Sigmoid colon (tissue), 4 donors: ENCODE data around the gene KIF3B.

Experiments
- POLR2A ChIP-seq, 2 donors: fragments of 450-650 bp; IDR thresholded peaks; one replicate each; pipeline ENCODE4 v1.6.1; 2016; ENCODE audit warnings: antibody characterized with exemption in 2 of 2, mild to moderate bottlenecking in 2 of 2, moderate library complexity in 2 of 2
- POLR2AphosphoS5 ChIP-seq, 4 donors: sonication (generic); formaldehyde crosslinking; IDR thresholded peaks; one replicate each; pipeline ENCODE4 v1.6.1; 2017; ENCODE audit warnings: antibody characterized with exemption in 4 of 4
- TF ChIP-seq, protein P1 (sequence below), 4 experiments: fragments of 450-650 bp in 3 of 4; fragments of 200-600 bp in 1 of 4; IDR thresholded peaks; one replicate each; pipeline ENCODE4 v1.5.1; 2016 to 2019; ENCODE audit warnings: antibody characterized with exemption in 4 of 4, mild to moderate bottlenecking in 3 of 4, moderate library complexity in 2 of 4

DNA sequence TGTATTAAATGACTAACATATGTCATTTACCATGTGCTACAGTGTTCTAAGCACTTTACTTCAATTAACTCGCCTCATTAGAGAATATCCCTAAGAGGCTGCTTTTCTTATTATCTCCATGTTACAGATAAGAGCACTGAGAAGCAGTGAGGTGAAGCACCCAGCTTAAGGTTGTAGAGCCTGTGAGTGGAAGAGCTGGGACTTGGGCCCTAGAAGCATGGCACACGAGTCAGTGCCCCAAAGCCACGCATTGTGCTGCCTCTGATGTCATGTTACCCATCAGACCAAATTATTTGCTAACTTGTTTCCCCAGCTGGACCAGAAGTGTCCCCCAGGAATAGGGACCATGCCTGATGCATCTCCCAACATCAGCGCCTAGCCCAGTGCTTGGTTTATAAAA lies 35.6 kb upstream of the KIF3B start:
- TF ChIP-seq, protein P1, sequence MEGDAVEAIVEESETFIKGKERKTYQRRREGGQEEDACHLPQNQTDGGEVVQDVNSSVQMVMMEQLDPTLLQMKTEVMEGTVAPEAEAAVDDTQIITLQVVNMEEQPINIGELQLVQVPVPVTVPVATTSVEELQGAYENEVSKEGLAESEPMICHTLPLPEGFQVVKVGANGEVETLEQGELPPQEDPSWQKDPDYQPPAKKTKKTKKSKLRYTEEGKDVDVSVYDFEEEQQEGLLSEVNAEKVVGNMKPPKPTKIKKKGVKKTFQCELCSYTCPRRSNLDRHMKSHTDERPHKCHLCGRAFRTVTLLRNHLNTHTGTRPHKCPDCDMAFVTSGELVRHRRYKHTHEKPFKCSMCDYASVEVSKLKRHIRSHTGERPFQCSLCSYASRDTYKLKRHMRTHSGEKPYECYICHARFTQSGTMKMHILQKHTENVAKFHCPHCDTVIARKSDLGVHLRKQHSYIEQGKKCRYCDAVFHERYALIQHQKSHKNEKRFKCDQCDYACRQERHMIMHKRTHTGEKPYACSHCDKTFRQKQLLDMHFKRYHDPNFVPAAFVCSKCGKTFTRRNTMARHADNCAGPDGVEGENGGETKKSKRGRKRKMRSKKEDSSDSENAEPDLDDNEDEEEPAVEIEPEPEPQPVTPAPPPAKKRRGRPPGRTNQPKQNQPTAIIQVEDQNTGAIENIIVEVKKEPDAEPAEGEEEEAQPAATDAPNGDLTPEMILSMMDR (IDR thresholded peaks at IDR 0.05) = no peak
- TF ChIP-seq POLR2A (IDR thresholded peaks at IDR 0.05) (no peak), POLR2AphosphoS5 (IDR thresholded peaks at IDR 0.05) (no peak)
